OCI-LY3 (cell line): ENCODE data around the gene SH3GL3.

Source experiments
- H2AFZ ChIP-seq: fragments of 200-600, 300-600 bp; shearing (Covaris generic); 2 replicates; pipeline ENCODE4 v1.6.0; 2014; ENCODE audit warnings: antibody characterized with exemption, low read depth, low read length
- H3K27ac ChIP-seq: fragments of 200-600, 300-600 bp; sonication (generic); 2 replicates; pipeline ENCODE4 v1.5.1; 2014; ENCODE audit warnings: mild to moderate bottlenecking, low read length, moderate library complexity, mixed read lengths
- H3K27me3 ChIP-seq: fragments of 200-600, 300-600 bp; sonication (generic); 2 replicates; pipeline ENCODE4 v1.6.1; 2014; ENCODE audit warnings: low read depth, low read length, mixed read lengths
- H3K36me3 ChIP-seq: fragments of 200-600, 300-600 bp; sonication (generic); replicated peaks from 2 replicates; pipeline ENCODE3; 2014; ENCODE audit warnings: low read depth, low read length, mixed read lengths
- H3K4me1 ChIP-seq: fragments of 300-600, 200-600 bp; sonication (generic); 2 replicates; pipeline ENCODE4 v1.6.1; 2014; ENCODE audit warnings: low read length, mixed read lengths
- H3K4me2 ChIP-seq: fragments of 200-600, 300-600 bp; sonication (generic); 2 replicates; pipeline ENCODE4 v1.6.1; 2014; ENCODE audit warnings: low read length, mixed read lengths
- H3K4me3 ChIP-seq: fragments of 300-600, 200-600 bp; sonication (generic); 2 replicates; pipeline ENCODE4 v1.5.1; 2014; ENCODE audit warnings: antibody characterized with exemption, mild to moderate bottlenecking, low read length, moderate library complexity
- H3K79me2 ChIP-seq: fragments of 300-600, 200-600 bp; shearing (Covaris generic); 2 replicates; pipeline ENCODE4 v1.6.1; 2014; ENCODE audit warnings: mild to moderate bottlenecking, low read length, mixed read lengths
- H3K9ac ChIP-seq: fragments of 300-600, 200-600 bp; shearing (Covaris generic); 2 replicates; pipeline ENCODE4 v1.6.0; 2014; ENCODE audit warnings: mild to moderate bottlenecking, low read length, moderate library complexity
- H3K9me3 ChIP-seq: fragments of 200-600, 300-600 bp; shearing (Covaris generic); 2 replicates; pipeline ENCODE4 v1.6.1; 2014; ENCODE audit warnings: low read length, mixed read lengths; ENCODE audit not compliant: insufficient read depth
- H4K20me1 ChIP-seq: fragments of 200-600, 300-600 bp; sonication (generic); 2 replicates; pipeline ENCODE4 v1.6.1; 2016; ENCODE audit warnings: low read length, mixed read lengths; ENCODE audit not compliant: insufficient read depth
- CTCF ChIP-seq: fragments of 200-600, 300-600 bp; sonication (generic); IDR thresholded peaks from 2 replicates; pipeline ENCODE4 v1.5.1; 2014; ENCODE audit warnings: antibody characterized with exemption, low read length, low read depth
- EZH2phosphoT487 ChIP-seq: fragments of 200-600 bp; shearing (Covaris generic); IDR thresholded peaks from 2 replicates; pipeline ENCODE4 v1.6.1; 2018; ENCODE audit warnings: antibody characterized with exemption, mixed run types, low read depth

Gene SH3GL3

GRCh38 chr15:83582381-83582780, 135.2 kb downstream of the SH3GL3 start:
- H3K4me3 ChIP-seq: no peak overlapping the region
- no peaks in the 10 kb centered on the region; the same call in 1 of the 2 replicates for H3K27me3 ChIP-seq
- no peak overlapping the region for H3K27ac ChIP-seq
- no peaks in the 10 kb centered on the region for H3K79me2 ChIP-seq
- H3K4me1 ChIP-seq: no peaks in the 10 kb centered on the region
- no peak overlapping the region for H2AFZ ChIP-seq
- H3K9me3 ChIP-seq: no peaks in the 10 kb centered on the region
- TF ChIP-seq CTCF: no peak
- TF ChIP-seq EZH2phosphoT487: no peak
- H3K4me2 ChIP-seq: no peak overlapping the region
- no peaks in the 10 kb centered on the region for H4K20me1 ChIP-seq
- no peaks in the 10 kb centered on the region for H3K36me3 ChIP-seq
- H3K9ac ChIP-seq: no peak overlapping the region

GRCh38 chr15:83585601-83586335, 138.6 kb downstream of the SH3GL3 start:
- no peak overlapping the region for H3K4me2 ChIP-seq

GRCh38 chr15:83587091-83587490, 139.9 kb downstream of the SH3GL3 start:
- no peaks in the 10 kb centered on the region; the same call in 1 of the 2 replicates for H3K27me3 ChIP-seq
- H2AFZ ChIP-seq: no peak overlapping the region
- no peaks in the 10 kb centered on the region for H4K20me1 ChIP-seq
- no peaks in the 10 kb centered on the region for H3K79me2 ChIP-seq
- H3K4me2 ChIP-seq: no peak overlapping the region
- no peak overlapping the region for H3K9ac ChIP-seq
- H3K27ac ChIP-seq: no peak overlapping the region
- TF ChIP-seq CTCF (no peak), EZH2phosphoT487 (no peak)
- H3K9me3 ChIP-seq: no peaks in the 10 kb centered on the region
- no peak overlapping the region for H3K4me3 ChIP-seq
- no peaks in the 10 kb centered on the region for H3K4me1 ChIP-seq
- H3K36me3 ChIP-seq: no peaks in the 10 kb centered on the region

More at GRCh38 chr15:83585601-83586335, 138.6 kb downstream of the SH3GL3 start:
- H3K36me3 ChIP-seq: no peaks in the 10 kb centered on the region
- H3K4me3 ChIP-seq: no peak overlapping the region
- H3K9ac ChIP-seq: no peak overlapping the region
- H3K4me1 ChIP-seq: no peaks in the 10 kb centered on the region
- H3K79me2 ChIP-seq: no peaks in the 10 kb centered on the region
- TF ChIP-seq EZH2phosphoT487 (no peak), CTCF (no peak)
- H3K27me3 ChIP-seq: no peaks in the 10 kb centered on the region; the same call in 1 of the 2 replicates
- H3K9me3 ChIP-seq: no peaks in the 10 kb centered on the region
- no peaks in the 10 kb centered on the region for H4K20me1 ChIP-seq
- no peak overlapping the region for H3K27ac ChIP-seq
- H2AFZ ChIP-seq: no peak overlapping the region

- Histone ChIP-seq H3K4me2 (no peak overlapping the region), H3K79me2 (no peaks in the 10 kb centered on the region), H3K36me3 (no peaks in the 10 kb centered on the region), H3K27ac (no peak overlapping the region), H3K4me1 (no peaks in the 10 kb centered on the region), H2AFZ (no peak overlapping the region), H3K4me3 (no peak overlapping the region), H3K9ac (no peak overlapping the region), H4K20me1 (no peaks in the 10 kb centered on the region), H3K27me3 (no peaks in the 10 kb centered on the region; the same call in 1 of the 2 replicates), H3K9me3 (no peaks in the 10 kb centered on the region)
- TF ChIP-seq EZH2phosphoT487: no peak
- no peak for TF ChIP-seq CTCF
Measured at GRCh38 chr15:83588441-83588840, 141.3 kb downstream of the SH3GL3 start.
